SK-N-SH (cell line): Measurements from ENCODE around the gene SGPP2.

ENCODE experiments used
- JUND ChIP-seq: IDR thresholded peaks from 2 replicates; pipeline ENCODE4 v1.4.0; 2012
- MXI1 ChIP-seq: IDR thresholded peaks from 2 replicates; pipeline ENCODE4 v1.6.1; 2012; ENCODE audit warnings: mild to moderate bottlenecking, low read depth, low read length, improper control_type of control experiment

- TF ChIP-seq JUND (no peak), MXI1 (no peak)
Observed at GRCh38 chr2:222561817-222562645, 137.7 kb downstream of the SGPP2 start.
